Brain microvascular endothelial cell (primary cell): Measurements from ENCODE around the gene SOHLH1.
A peak's percentile ranks its signal among the peaks of the same experiment; 100 is the strongest.

ENCODE experiments used
- DNase-seq: peaks from one replicate; pipeline ENCODE4 v3.0.0-alpha.2; 2020
- H3K27ac ChIP-seq: fragments of 250-450 bp; sonication (Bioruptor Pico); 2 replicates; pipeline ENCODE4 v1.5.1; 2020; ENCODE audit warnings: mild to moderate bottlenecking, moderate library complexity
- H3K27me3 ChIP-seq: fragments of 250-450 bp; sonication (Bioruptor Pico); replicated peaks from 2 replicates; pipeline ENCODE4 v1.5.1; 2020; ENCODE audit warnings: mild to moderate bottlenecking
- H3K36me3 ChIP-seq: fragments of 250-450 bp; sonication (Bioruptor Pico); replicated peaks from 2 replicates; pipeline ENCODE4 v1.5.1; 2020; ENCODE audit warnings: mild to moderate bottlenecking
- H3K4me3 ChIP-seq: 2 replicates; pipeline ENCODE4 v1.5.1; 2011; ENCODE audit warnings: low read depth, mild to moderate bottlenecking, control low read depth, low read length, moderate library complexity
- in situ Hi-C: cut with HindIII; loops from 2 replicates; pipeline ENCODE4 v1.10.0; 2017; ENCODE audit warnings: low sequenced_read_pairs, low pct_ligation_motif_present
- TF ChIP-seq, protein P1 (sequence below): IDR thresholded peaks from 2 replicates; pipeline ENCODE4 v1.5.1; 2011; ENCODE audit warnings: low read depth, mild to moderate bottlenecking, moderate library complexity, low read length, control low read depth, inconsistent platforms; ENCODE audit errors: missing control alignments

SOHLH1 gene

DNA sequence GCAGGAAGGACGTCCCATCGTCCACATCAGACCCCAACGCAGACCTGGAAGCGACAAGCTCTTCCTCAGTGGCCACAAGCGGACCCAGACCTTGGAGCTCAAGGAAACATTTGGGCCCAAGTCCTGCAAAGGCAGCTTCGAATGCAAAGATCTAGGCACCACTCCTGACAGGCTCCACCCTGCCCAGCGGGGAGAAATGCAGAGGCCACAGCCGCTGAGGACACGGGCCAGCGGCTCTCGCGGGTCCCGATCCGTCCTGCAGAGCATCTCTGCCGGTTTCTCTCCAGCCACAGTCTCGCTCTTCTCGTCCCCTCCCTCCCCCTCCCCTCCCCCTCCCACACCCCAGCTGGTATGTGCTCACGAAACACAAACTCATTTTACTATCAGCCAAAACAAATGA is 4.9 kb downstream of the SOHLH1 start:
- in situ Hi-C loops: no loop called here
- TF ChIP-seq, protein P1, sequence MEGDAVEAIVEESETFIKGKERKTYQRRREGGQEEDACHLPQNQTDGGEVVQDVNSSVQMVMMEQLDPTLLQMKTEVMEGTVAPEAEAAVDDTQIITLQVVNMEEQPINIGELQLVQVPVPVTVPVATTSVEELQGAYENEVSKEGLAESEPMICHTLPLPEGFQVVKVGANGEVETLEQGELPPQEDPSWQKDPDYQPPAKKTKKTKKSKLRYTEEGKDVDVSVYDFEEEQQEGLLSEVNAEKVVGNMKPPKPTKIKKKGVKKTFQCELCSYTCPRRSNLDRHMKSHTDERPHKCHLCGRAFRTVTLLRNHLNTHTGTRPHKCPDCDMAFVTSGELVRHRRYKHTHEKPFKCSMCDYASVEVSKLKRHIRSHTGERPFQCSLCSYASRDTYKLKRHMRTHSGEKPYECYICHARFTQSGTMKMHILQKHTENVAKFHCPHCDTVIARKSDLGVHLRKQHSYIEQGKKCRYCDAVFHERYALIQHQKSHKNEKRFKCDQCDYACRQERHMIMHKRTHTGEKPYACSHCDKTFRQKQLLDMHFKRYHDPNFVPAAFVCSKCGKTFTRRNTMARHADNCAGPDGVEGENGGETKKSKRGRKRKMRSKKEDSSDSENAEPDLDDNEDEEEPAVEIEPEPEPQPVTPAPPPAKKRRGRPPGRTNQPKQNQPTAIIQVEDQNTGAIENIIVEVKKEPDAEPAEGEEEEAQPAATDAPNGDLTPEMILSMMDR: no peak
- DNase-seq: no peak
- Histone ChIP-seq H3K4me3 (no peak overlapping the region), H3K27ac (no peak overlapping the region), H3K36me3 (no peaks in the 10 kb centered on the region), H3K27me3 (no peaks in the 10 kb centered on the region)

DNA sequence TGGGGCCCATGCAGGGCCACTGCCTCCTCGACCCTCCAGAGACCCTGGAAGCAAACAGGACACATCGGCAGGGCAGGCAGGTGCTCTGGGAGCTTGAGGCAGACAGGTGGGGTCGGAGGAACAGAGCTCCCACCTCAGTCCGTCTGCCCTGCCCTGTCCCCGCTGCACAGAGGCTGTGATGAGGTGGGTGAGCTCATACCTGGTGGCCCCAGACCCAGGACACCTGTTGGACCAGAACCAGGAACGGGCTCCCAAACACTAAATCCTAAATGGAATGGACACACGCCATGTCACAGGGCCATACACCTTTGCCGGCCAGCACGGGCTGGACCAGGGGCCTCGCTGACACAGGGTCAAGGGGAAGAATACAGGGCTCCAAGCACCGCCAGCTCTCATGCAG is 5.5 kb downstream of the SOHLH1 start:
- in situ Hi-C loops: no loop called here
- Histone ChIP-seq H3K36me3 (no peaks in the 10 kb centered on the region), H3K27me3 (no peaks in the 10 kb centered on the region), H3K4me3 (no peak overlapping the region), H3K27ac (no peak overlapping the region)
- TF ChIP-seq, protein P1: no peak
- no peak for DNase-seq

DNA sequence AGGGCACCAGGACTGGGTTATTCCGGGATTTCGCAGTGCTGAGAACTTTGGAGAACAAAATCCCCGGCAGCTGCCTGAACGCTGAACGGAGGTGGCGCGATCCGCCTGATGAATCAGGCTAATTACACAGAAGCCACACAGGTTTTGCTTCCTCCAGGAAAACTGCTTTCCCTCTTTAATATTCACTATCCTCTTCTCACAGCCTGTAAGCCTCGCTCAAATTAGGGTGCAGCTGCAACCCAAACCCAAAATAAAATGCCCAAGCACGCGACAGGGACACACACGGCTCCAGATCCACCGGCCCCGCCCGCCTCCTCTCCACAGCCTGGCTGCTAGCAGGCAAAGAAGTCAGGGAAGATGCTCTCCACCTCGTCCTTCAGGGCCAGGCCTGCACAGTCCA is 6.0 kb downstream of the SOHLH1 start:
- Histone ChIP-seq H3K36me3 (no peaks in the 10 kb centered on the region), H3K27ac (no peak overlapping the region), H3K4me3 (no peak overlapping the region), H3K27me3 (no peaks in the 10 kb centered on the region)
- no peak for DNase-seq
- in situ Hi-C loops: no loop called here
- TF ChIP-seq, protein P1: no peak

DNA sequence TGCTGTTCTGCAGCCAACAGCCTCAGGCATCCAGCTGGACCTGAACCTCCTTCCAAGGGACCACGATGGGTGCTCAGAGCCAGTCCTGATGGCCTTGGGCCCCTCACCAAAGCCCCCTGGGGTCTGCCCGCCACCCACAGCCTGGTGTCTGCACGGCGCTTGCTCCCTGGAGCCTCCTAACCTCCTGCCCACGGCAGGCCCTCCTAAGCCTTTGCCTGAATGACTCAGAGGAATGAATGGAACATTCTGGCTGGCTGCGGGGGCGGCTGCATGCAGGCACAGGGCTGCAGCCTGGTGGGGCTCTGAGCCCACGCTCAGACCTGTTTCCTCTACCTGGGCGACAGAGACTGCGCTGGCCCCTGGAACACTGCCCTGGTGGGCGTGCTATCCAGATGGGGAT is 6.9 kb downstream of the SOHLH1 start:
- Histone ChIP-seq H3K36me3 (no peaks in the 10 kb centered on the region), H3K4me3 (no peak overlapping the region), H3K27me3 (no peaks in the 10 kb centered on the region), H3K27ac (no peak overlapping the region)
- TF ChIP-seq, protein P1: no peak
- DNase-seq: peak; percentile 1
- in situ Hi-C loops: no loop called here

DNA sequence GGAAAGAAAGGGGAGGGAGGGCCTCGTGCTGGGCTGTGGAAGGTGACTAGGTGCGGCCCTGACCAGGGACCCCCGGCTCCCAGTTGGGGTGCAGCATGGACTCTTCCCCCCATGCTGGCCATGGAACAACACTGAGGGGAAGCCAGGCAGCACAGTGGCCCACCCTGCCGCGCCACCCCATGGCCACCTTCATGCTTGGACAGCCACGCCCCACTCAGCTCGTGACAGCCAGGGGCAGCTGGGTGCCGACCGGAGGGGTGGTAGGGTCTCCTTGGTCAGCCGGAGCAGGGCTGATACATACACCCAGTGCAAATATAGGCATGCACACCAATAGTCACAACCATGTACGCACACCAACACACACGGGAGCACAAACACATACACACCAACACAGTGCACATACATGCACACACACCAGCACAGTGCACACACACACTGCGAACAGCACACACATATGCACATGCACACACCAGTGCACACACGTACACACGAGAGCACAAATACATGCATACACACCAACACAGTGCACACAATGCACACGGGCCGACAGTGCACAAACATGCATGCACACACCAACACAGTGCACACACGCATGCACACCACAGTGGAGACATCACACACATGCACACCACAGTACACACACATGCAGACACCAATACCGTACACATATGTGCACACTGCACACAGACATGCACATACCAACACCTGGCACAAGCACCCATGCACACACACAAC is 8.3 kb downstream of the SOHLH1 start:
- no peaks in the 10 kb centered on the region for H3K27me3 ChIP-seq
- in situ Hi-C loops: no loop called here
- DNase-seq: no peak
- H3K27ac ChIP-seq: no peak overlapping the region
- H3K36me3 ChIP-seq: no peaks in the 10 kb centered on the region
- no peak overlapping the region for H3K4me3 ChIP-seq
- TF ChIP-seq, protein P1: no peak

DNA sequence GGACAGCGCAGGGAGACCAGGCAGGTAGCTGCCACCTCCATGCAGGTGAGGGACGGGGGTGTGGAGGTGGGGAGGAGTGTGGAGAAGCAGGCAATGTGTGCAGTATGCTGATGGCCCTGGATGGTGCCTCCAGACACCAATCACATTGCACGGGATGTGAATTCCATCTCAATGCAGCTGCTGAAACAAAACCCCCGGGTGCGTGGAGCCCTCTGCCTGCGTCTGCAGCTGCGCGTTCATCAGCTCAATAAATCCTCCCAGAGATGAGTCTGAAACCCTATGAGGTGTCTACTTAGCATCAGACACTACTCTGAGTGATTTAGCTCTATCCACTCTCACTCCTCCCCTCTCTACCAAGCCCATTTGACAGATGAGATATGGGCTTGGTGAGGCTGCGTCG is 10.3 kb downstream of the SOHLH1 start:
- no peaks in the 10 kb centered on the region for H3K36me3 ChIP-seq
- in situ Hi-C loops: no loop called here
- no peak overlapping the region for H3K4me3 ChIP-seq
- DNase-seq: no peak
- no peak overlapping the region for H3K27ac ChIP-seq
- H3K27me3 ChIP-seq: no peaks in the 10 kb centered on the region
- TF ChIP-seq, protein P1: no peak
